Left hindlimb (tissue), 1 donor: ENCODE data around the gene LSR.
"Not testable (repeated sequence)": the region's sequence is repeated elsewhere in the genome, so short reads cannot be mapped to it uniquely, and the experiment has no call there.

Experiments used
- DNase-seq: peaks from one replicate; pipeline ENCODE4 v3.0.0-alpha.2; 2018

Gene LSR

GRCh38 chr19:35268536-35269437 is 20.0 kb downstream of the LSR start, which contains the start of gene USF2:
Gene USF2 (plus strand): TSS chr19:35268962. CDS start chr19:35269102, 140 bp downstream.
- DNase-seq: peak; percentile 81

GRCh38 chr19:35269438-35270117 is 20.8 kb downstream of the LSR start:
- DNase-seq: peak; percentile 92

GRCh38 chr19:35270381-35270811 is 21.6 kb downstream of the LSR start:
- DNase-seq: no peak

- no peak for DNase-seq
Observed at GRCh38 chr19:35271546-35271945, 22.7 kb downstream of the LSR start.

- no peak for DNase-seq
Observed at GRCh38 chr19:35272122-35272719, 23.4 kb downstream of the LSR start.

GRCh38 chr19:35272954-35273649 is 24.3 kb downstream of the LSR start:
- DNase-seq: no peak

GRCh38 chr19:35273686-35274259 is 25.0 kb downstream of the LSR start:
- DNase-seq: no peak

- DNase-seq: no peak
Observed at GRCh38 chr19:35274323-35274722, 25.5 kb downstream of the LSR start.

GRCh38 chr19:35276706-35277281 is 28.0 kb downstream of the LSR start:
- no peak for DNase-seq

GRCh38 chr19:35278578-35279284 is 29.9 kb downstream of the LSR start:
- no peak for DNase-seq

GRCh38 chr19:35279374-35279773 is 30.6 kb downstream of the LSR start:
- DNase-seq: no peak

- DNase-seq: no peak
Observed at GRCh38 chr19:35279985-35280821, 31.4 kb downstream of the LSR start.

- no peak for DNase-seq
Observed at GRCh38 chr19:35281303-35281702, 32.5 kb downstream of the LSR start.

- DNase-seq: no peak
Observed at GRCh38 chr19:35284153-35285094, 35.6 kb downstream of the LSR start.

GRCh38 chr19:35285095-35285449 is 36.3 kb downstream of the LSR start:
- no peak for DNase-seq

GRCh38 chr19:35285465-35285864 is 36.7 kb downstream of the LSR start:
- not testable (repeated sequence) for DNase-seq

- not testable (repeated sequence) for DNase-seq
Observed at GRCh38 chr19:35286101-35286500, 37.3 kb downstream of the LSR start.

- DNase-seq: no peak
Observed at GRCh38 chr19:35287713-35288112, 38.9 kb downstream of the LSR start.

GRCh38 chr19:35288331-35288730 is 39.5 kb downstream of the LSR start:
- no peak for DNase-seq
